GM19455 (cell line): ENCODE measurements around the gene PTPN7.
"Not testable (repeated sequence)": the region's sequence is repeated elsewhere in the genome, so short reads cannot be mapped to it uniquely, and the experiment has no call there.

Experiments
- ATAC-seq: cut with Tn5 transposase; IDR thresholded peaks from one replicate; pipeline ENCODE4 v1.9.1; 2021; ENCODE audit not compliant: unreplicated experiment

Gene PTPN7

DNA sequence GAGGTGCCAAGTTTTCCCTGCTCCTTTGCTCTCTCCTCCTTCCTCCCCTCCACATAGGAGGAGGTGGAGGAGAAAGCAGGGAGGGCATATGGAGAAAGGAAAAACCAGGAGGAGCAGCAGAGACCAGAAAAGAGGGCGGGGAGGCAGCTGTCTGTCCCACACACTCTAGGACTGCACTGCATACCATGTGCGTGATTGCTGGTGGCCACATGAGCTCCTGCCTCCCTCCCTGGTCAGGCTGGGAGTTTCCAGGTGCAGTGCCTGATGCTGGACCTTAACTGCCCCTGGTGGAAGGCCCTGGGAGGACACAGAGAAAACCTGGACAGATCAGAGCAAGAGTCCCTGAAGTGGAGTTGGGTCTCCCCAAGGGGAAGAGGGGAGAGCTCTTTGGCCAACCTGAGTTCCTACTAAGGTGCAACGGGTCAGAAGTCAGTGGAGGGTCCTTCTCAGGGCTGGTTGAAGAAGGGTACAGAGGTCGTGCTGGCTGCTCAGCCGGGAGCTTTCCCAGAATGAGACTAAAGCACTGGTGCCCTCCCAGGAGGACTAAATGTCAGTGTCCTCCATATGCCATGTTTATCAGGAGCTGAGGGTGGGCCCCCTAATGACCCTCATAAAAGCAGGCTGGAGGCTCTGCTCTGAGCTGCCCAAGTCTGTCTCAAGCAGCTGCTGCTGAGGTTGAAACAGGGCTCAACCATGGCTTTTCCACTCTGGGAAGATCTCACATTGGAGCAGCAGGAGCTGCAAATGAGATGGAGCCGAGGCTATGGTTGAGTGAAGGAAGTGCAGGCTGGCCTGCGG lies 29.7 kb upstream of the PTPN7 start:
- ATAC-seq: no peak

GRCh38 chr1:202189001-202189790 lies 28.8 kb upstream of the PTPN7 start:
- no peak for ATAC-seq

- no peak for ATAC-seq
These were observed 27.4 kb upstream of the PTPN7 start for GRCh38 chr1:202187697-202188407.

DNA sequence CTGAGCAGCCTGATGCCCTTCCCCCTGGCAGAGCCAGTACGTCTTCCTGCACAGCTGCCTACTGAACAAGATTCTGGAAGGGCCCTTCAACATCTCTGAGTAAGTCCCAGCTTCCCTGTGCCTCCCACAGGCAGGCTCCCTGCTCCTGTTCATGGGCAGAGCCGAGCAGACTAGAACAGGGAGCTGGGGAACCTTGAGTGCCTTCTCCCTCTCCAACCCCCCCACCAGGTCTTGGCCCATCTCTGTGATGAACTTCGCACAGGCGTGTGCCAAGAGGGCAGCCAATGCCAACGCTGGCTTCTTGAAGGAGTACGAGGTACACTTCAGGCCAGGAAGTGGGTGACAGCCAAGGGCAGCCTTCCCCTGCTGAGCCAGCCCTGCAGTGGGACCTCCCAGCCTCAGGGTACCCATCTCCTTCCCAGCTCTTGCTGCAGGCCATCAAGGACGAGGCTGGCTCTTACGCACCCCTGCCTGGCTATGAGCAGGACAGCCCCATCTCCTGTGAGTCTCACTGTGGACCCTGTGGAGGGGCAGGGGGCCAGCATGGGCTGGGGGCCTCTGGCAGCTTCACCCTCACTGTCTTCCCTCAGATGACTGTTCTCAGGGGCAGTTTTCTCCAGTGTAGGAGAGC lies 26.8 kb upstream of the PTPN7 start:
- no peak for ATAC-seq

- ATAC-seq: no peak
These were observed 25.9 kb upstream of the PTPN7 start for GRCh38 chr1:202186327-202186726.

DNA sequence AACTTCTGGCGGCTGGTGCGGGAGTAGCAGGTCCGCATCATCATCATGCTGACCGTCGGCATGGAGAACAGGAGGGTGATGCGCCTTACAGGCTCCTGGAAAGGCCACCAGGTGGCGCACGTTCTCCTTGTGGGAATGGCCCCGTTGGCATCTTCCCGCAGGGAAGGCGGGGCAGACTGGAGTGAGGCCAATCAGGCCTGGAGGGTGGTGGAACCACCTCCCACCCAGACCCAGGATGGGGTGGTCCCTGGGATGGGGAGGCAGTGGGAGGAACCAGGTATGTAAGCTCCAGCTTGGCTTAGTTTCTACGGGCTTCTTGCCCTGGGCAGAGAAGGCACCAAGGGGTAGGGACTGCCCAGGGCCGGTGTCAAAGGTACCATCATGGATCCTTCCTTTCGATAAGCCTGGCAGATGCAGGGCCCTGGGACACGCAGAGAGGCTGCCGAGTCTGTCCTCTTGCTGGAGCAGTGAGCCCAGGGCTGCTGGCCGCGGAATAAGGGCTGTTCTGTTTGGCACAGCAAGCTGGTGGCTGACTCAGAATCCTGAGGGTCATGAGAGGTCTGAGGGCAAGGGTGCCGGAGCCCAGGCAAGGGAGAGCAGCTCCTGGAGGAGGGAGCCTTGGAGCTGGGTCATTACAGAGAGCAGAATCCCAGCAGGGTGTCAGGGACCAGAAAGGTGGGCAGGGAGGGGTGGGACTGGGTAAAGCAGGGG lies 24.5 kb upstream of the PTPN7 start:
- no peak for ATAC-seq

- no peak for ATAC-seq
These were observed 21.9 kb upstream of the PTPN7 start for GRCh38 chr1:202182040-202182877.

DNA sequence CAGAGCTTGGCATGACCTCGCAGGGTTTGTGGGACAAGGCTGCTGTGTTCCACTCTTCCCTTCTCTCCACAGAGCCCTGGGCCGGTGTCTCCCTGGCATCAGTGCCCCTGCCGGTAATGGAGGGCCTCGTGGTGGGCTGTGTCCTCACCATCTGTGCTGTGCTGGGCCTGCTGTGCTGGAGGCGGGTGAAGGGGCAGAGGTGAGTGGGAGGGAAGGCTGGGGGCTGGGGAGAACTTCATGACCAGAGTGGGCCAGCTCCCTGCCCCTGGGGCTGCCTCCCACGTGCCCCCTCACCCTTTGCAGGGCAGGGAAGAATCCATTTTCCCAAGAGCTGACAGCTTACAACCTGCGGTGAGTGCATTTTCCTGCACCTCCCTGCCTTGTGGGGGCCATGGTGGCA lies 21.2 kb upstream of the PTPN7 start:
- no peak for ATAC-seq

GRCh38 chr1:202180751-202181139 lies 20.3 kb upstream of the PTPN7 start:
- ATAC-seq: not testable (repeated sequence)

GRCh38 chr1:202179828-202180750 lies 19.7 kb upstream of the PTPN7 start:
- ATAC-seq: no peak

- ATAC-seq: no peak
These were observed 16.8 kb upstream of the PTPN7 start for GRCh38 chr1:202176949-202177927.

DNA sequence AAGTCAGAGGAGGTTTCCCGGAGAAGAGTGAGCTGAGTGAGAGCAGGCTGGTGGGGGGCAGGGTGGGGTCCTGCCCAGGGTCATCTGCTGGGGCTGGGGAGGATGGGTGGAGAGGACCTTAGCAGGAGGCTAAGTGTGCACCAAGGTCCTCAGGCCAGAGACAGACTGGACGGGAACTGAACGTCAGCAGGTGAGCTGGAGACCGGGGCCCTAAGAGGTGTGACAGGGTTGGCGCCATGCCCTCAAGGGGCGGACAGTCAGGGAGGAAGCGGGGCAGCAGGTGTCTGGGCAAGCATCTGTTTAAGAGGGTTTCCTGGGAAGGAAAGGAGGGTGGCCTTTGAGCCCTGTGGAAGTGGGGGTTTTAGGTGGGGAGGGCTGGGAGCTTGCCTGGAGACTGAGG lies 13.6 kb upstream of the PTPN7 start:
- ATAC-seq: no peak

DNA sequence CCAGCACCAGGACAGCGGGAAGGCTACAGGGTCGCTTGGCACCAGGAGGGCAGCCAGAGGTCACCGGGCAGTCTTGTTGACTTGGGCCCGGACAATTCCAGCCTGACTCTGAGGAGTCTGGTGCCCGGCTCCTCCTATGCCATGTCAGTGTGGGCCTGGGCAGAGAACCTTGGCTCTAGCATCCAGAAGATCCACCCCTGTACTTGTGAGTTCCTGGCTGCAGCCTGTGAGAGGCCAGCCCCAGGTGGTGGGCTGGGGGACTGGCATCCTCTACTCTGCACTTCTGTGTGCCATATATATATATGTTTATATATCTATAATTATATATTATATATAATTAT lies 11.6 kb upstream of the PTPN7 start:
- ATAC-seq: no peak

GRCh38 chr1:202171292-202172014 lies 11.1 kb upstream of the PTPN7 start:
- no peak for ATAC-seq

- no peak for ATAC-seq
These were observed 10.3 kb upstream of the PTPN7 start for GRCh38 chr1:202170726-202171125.

GRCh38 chr1:202168861-202169260 lies 8.5 kb upstream of the PTPN7 start:
- no peak for ATAC-seq
